Measurements from ENCODE around the gene TBC1D1. TPM values are rescaled to one million over a fixed set of nuclear protein-coding genes. Genes with fewer than 3 reads are reported as not detected.
A peak's percentile ranks its signal among the peaks of the same experiment; 100 is the strongest.

The TBC1D1 gene
- total RNA-seq, 1 donor from 2014 or later, result 56.5 TPM

DNA sequence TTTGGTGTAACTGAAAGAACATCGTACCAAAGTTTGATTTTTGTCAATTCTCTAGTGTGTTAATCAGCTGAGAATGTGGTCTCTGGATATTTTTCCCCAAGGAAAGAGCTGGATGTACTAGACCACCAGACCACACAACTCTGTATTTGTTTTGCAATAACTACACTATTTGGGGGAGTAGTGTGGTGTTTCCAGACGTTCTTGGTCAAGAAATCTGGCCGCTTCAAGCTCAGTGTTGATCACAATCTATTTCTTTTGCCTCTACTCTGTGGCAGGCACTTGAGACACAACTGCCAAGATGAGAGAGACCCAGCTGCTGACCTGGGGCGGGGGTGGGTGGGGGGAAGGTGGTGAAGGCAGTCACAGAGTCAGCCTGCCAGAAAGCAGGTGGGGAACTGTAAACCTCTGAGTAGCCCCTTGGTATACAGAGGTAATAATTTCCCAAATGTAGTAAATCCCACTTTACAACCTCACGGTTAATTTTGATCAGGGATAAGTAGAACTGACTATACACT, 99.9 kb downstream of the TBC1D1 start:
- peaks cover 52% of the 10 kb centered on the region for H3K4me1 ChIP-seq
- no peak for DNase-seq
- peak overlapping the region; percentile 57 for H3K27ac ChIP-seq

DNA sequence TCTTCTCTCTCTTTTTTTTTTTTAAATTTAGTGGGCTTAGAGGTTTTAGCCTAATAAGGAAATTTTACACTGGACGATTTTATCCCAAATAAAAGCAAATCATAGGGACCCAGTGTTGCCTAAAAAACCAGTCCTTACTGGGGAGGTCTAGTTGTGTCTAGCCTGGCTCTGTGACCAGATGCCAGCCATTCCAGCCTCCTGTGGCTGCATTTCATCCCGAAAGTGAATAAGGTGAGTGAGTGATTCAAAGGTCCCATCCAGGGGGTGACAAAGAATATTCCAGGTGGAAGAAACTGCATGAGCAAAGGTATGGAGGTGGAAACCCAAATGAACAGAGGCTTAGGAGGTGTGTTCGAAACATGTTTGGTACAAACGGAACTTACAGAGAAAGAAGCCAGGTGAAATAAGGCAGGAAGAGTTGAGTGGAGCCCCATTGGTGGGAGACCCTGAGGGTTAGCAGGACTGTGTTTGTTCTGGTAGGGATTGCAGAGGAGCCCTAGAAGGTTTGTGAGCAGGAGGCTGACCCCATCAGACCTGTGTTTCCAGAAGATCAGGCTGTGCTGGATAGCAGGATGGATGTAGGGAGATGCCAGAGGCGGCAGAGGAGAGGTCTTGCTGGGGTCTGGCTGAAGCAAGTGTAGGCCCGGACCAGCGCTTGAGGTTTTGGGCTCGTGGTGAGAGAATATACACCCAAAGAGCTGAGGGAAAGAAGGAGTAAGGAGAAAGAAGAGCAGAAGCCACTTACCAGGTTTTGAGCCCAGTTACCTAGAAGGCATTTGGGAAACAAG, 100.9 kb downstream of the TBC1D1 start:
- intact Hi-C loops (cut with DNase I), result no loop called here
- H3K9me3 ChIP-seq, result no peaks in the 10 kb centered on the region
- H3K27me3 ChIP-seq (ENCODE audit: low read depth), result no peaks in the 10 kb centered on the region
- no peak overlapping the region for H3K4me3 ChIP-seq
- H3K4me1 ChIP-seq, result peaks cover 56% of the 10 kb centered on the region
- TF ChIP-seq, protein P1, sequence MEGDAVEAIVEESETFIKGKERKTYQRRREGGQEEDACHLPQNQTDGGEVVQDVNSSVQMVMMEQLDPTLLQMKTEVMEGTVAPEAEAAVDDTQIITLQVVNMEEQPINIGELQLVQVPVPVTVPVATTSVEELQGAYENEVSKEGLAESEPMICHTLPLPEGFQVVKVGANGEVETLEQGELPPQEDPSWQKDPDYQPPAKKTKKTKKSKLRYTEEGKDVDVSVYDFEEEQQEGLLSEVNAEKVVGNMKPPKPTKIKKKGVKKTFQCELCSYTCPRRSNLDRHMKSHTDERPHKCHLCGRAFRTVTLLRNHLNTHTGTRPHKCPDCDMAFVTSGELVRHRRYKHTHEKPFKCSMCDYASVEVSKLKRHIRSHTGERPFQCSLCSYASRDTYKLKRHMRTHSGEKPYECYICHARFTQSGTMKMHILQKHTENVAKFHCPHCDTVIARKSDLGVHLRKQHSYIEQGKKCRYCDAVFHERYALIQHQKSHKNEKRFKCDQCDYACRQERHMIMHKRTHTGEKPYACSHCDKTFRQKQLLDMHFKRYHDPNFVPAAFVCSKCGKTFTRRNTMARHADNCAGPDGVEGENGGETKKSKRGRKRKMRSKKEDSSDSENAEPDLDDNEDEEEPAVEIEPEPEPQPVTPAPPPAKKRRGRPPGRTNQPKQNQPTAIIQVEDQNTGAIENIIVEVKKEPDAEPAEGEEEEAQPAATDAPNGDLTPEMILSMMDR (IDR thresholded peaks at IDR 0.05), result no peak
- no peak overlapping the region for H3K27ac ChIP-seq
- DNase-seq (no peak), ATAC-seq (no peak)
- H3K36me3 ChIP-seq, result no peaks in the 10 kb centered on the region

More for the DNA sequence above, 99.9 kb downstream of the TBC1D1 start:
- TF ChIP-seq, protein P1 (IDR thresholded peaks at IDR 0.05), result no peak
- Histone ChIP-seq H3K36me3 (no peaks in the 10 kb centered on the region), H3K27me3 (ENCODE audit: low read depth) (no peaks in the 10 kb centered on the region), H3K4me3 (no peak overlapping the region), H3K9me3 (no peaks in the 10 kb centered on the region)
- intact Hi-C loops (cut with DNase I), result no loop called here
- no peak for ATAC-seq

DNA sequence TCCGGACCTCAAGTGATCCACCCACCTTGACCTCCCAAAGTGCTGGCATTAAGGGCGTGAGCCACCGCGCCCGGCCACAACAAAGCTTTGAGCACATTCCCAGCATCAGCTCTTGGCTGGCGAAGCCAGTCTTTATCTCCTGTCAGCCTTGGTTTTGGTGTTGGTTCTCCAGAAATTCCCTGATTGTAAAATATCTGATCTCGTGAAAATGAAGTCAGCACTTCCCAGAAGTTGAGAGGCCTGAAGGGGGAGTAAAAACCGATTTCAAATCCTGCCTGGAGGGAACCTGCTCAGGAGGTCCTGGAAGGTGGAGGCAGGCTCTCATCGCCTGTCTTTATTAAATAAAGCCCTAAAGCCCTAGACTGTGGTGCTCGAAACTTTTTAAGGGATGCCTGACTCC, 102.9 kb downstream of the TBC1D1 start:
- no peak for ATAC-seq
- intact Hi-C loops (cut with DNase I), result no loop called here
- H3K4me3 ChIP-seq, result no peak overlapping the region
- peaks cover 47% of the 10 kb centered on the region for H3K4me1 ChIP-seq
- H3K27me3 ChIP-seq (ENCODE audit: low read depth), result no peaks in the 10 kb centered on the region
- no peaks in the 10 kb centered on the region for H3K36me3 ChIP-seq
- no peaks in the 10 kb centered on the region for H3K9me3 ChIP-seq
- DNase-seq, result no peak
- TF ChIP-seq, protein P1 (IDR thresholded peaks at IDR 0.05), result no peak
- H3K27ac ChIP-seq, result no peak overlapping the region

DNA sequence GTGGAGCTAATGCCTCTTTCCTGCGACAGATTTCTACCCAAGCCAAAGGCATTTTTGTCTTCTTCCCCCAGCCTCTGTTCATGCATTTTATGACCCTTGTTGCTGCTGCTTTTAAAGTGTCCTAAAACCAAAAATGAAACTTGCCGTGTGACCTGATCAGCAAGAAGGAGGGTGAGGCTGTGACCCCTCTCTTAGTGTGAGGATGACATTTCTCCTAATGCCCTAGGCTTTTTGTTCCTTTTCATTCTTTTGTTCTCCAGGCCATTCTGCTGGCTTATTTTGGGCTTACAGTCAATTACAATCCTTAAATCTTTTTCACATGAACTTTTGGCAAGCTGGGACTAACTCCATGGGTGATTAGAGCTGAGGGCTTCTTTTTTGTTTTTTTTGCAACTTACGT, 103.7 kb downstream of the TBC1D1 start:
- Histone ChIP-seq H3K36me3 (no peaks in the 10 kb centered on the region), H3K27ac (no peak overlapping the region)
- no peak for ATAC-seq

DNA sequence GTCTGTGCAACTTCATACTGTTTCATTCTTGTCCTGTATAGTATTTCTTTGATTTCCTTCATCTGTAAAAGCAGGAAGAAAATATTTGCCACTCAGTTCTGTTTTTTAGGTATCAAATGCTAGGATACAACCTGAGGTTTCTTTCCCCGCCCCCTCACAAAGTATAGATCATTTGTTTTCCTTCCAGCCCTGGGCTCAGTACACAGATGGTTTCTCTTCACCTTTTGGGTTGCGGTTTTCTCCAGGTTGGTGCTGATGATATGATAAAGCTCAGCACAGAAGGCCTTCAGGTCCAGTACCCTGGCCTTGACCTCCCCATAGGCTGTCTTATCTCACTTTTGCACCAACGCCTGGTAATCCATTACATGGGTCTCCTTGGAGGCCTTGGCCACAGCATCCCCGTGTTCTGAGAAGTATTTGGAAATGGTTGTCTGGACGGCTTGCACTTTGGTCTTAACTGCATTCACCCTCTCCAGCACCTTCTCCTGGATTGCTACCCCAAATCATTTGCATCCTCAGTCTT, 104.5 kb downstream of the TBC1D1 start:
- ATAC-seq (no peak), DNase-seq (no peak)
- no peaks in the 10 kb centered on the region for H3K36me3 ChIP-seq
- intact Hi-C loops (cut with DNase I), result no loop called here
- H3K4me1 ChIP-seq, result peaks cover 31% of the 10 kb centered on the region
- H3K4me3 ChIP-seq, result no peak overlapping the region
- H3K27me3 ChIP-seq (ENCODE audit: low read depth), result no peaks in the 10 kb centered on the region
- TF ChIP-seq, protein P1 (IDR thresholded peaks at IDR 0.05), result no peak
- H3K9me3 ChIP-seq, result no peaks in the 10 kb centered on the region
- H3K27ac ChIP-seq, result no peak overlapping the region

More for the DNA sequence above, 103.7 kb downstream of the TBC1D1 start:
- no peaks in the 10 kb centered on the region for H3K9me3 ChIP-seq
- TF ChIP-seq, protein P1 (IDR thresholded peaks at IDR 0.05), result no peak
- no peaks in the 10 kb centered on the region for H3K27me3 ChIP-seq (ENCODE audit: low read depth)
- DNase-seq, result no peak
- no peak overlapping the region for H3K4me3 ChIP-seq
- intact Hi-C loops (cut with DNase I), result no loop called here
- peaks cover 39% of the 10 kb centered on the region for H3K4me1 ChIP-seq

All from lower lobe of right lung (tissue), 2 donors.